Measurements from ENCODE around the gene PRR23C.
"Not testable (repeated sequence)": the region's sequence is repeated elsewhere in the genome, so short reads cannot be mapped to it uniquely, and the experiment has no call there.

The PRR23C gene

GRCh38 chr3:139043554-139044365, 932 bp downstream of the PRR23C start:
- TF ChIP-seq EZH2 (IDR thresholded peaks at IDR 0.05) = no peak
- TF ChIP-seq FOXP2 (optimal IDR thresholded peaks at IDR 0.05; ENCODE audit: control extremely low read depth, extremely low read length, insufficient read depth) = no peak
- no peak for TF ChIP-seq POLR2AphosphoS5 (IDR thresholded peaks at IDR 0.05; ENCODE audit: borderline replicate concordance, low read depth, low read length)
- no peak overlapping the region for H3K9ac ChIP-seq (ENCODE audit: insufficient read length)
- no peak overlapping the region for H3K4me3 ChIP-seq
- H3K27ac ChIP-seq = no peak overlapping the region
- no peaks in the 10 kb centered on the region for H3K9me3 ChIP-seq (ENCODE audit: low read depth, low read length)
- DNase-seq (ENCODE audit: low read depth, low spot score) = no peak
- H3K36me3 ChIP-seq (ENCODE audit: insufficient read depth, low read length) = no peaks in the 10 kb centered on the region

- no peak overlapping the region for H3K9ac ChIP-seq (ENCODE audit: insufficient read length)
- no peaks in the 10 kb centered on the region for H3K36me3 ChIP-seq (ENCODE audit: insufficient read depth, low read length)
- H3K9me3 ChIP-seq (ENCODE audit: low read depth, low read length) = no peaks in the 10 kb centered on the region
- no peak overlapping the region for H3K27ac ChIP-seq
- no peak for DNase-seq (ENCODE audit: low read depth, low spot score)
- no peak for TF ChIP-seq FOXP2 (optimal IDR thresholded peaks at IDR 0.05; ENCODE audit: control extremely low read depth, extremely low read length, insufficient read depth)
- no peak for TF ChIP-seq POLR2AphosphoS5 (IDR thresholded peaks at IDR 0.05; ENCODE audit: borderline replicate concordance, low read depth, low read length)
- no peak for TF ChIP-seq EZH2 (IDR thresholded peaks at IDR 0.05)
- no peak overlapping the region for H3K4me3 ChIP-seq
Measured at GRCh38 chr3:139037478-139037877, 7.2 kb downstream of the PRR23C start.

- Histone ChIP-seq H3K27ac (no peak overlapping the region), H3K36me3 (ENCODE audit: insufficient read depth, low read length) (no peaks in the 10 kb centered on the region), H3K4me3 (no peak overlapping the region), H3K9ac (ENCODE audit: insufficient read length) (no peak overlapping the region), H3K9me3 (ENCODE audit: low read depth, low read length) (no peaks in the 10 kb centered on the region)
- no peak for DNase-seq (ENCODE audit: low read depth, low spot score)
- TF ChIP-seq FOXP2 (optimal IDR thresholded peaks at IDR 0.05; ENCODE audit: control extremely low read depth, extremely low read length, insufficient read depth) (no peak), EZH2 (IDR thresholded peaks at IDR 0.05) (no peak), POLR2AphosphoS5 (IDR thresholded peaks at IDR 0.05; ENCODE audit: borderline replicate concordance, low read depth, low read length) (no peak)
Measured at GRCh38 chr3:139032326-139033002, 12.2 kb downstream of the PRR23C start.

GRCh38 chr3:139030576-139030975, 14.1 kb downstream of the PRR23C start:
- not testable (repeated sequence) for H3K9me3 ChIP-seq (ENCODE audit: low read depth, low read length); H3K27ac ChIP-seq; H3K9ac ChIP-seq (ENCODE audit: insufficient read length); H3K36me3 ChIP-seq (ENCODE audit: insufficient read depth, low read length); DNase-seq (ENCODE audit: low read depth, low spot score); H3K4me3 ChIP-seq

- no peaks in the 10 kb centered on the region for H3K36me3 ChIP-seq (ENCODE audit: insufficient read depth, low read length)
- H3K9me3 ChIP-seq (ENCODE audit: low read depth, low read length) = no peaks in the 10 kb centered on the region
- no peak overlapping the region for H3K9ac ChIP-seq (ENCODE audit: insufficient read length)
- TF ChIP-seq POLR2AphosphoS5 (IDR thresholded peaks at IDR 0.05; ENCODE audit: borderline replicate concordance, low read depth, low read length) = no peak
- no peak for TF ChIP-seq EZH2 (IDR thresholded peaks at IDR 0.05)
- TF ChIP-seq FOXP2 (optimal IDR thresholded peaks at IDR 0.05; ENCODE audit: control extremely low read depth, extremely low read length, insufficient read depth) = no peak
- H3K4me3 ChIP-seq = no peak overlapping the region
- no peak for DNase-seq (ENCODE audit: low read depth, low spot score)
- no peak overlapping the region for H3K27ac ChIP-seq
Measured at GRCh38 chr3:139024968-139025367, 19.7 kb downstream of the PRR23C start.

- Histone ChIP-seq H3K4me3 (no peak within 1 kb of the TSS), H3K9me3 (ENCODE audit: low read depth, low read length) (no peaks in the 10 kb centered on the region), H3K36me3 (ENCODE audit: insufficient read depth, low read length) (no peaks in the 10 kb centered on the region), H3K27ac (no peak within 1 kb of the TSS), H3K9ac (ENCODE audit: insufficient read length) (no peak within 1 kb of the TSS)
- no peak for DNase-seq (ENCODE audit: low read depth, low spot score)
- TF ChIP-seq POLR2AphosphoS5 (IDR thresholded peaks at IDR 0.05; ENCODE audit: borderline replicate concordance, low read depth, low read length) (no peak), EZH2 (IDR thresholded peaks at IDR 0.05) (no peak), FOXP2 (optimal IDR thresholded peaks at IDR 0.05; ENCODE audit: control extremely low read depth, extremely low read length, insufficient read depth) (no peak)
Measured at GRCh38 chr3:139020868-139021234, 23.8 kb downstream of the PRR23C start, which contains the start of gene PRR23B. PRR23B (minus strand) TSS chr3:139020926; CDS start chr3:139020661, 265 bp downstream.

GRCh38 chr3:139020036-139020867, 24.4 kb downstream of the PRR23C start:
- no peak for DNase-seq (ENCODE audit: low read depth, low spot score)
- Histone ChIP-seq H3K27ac (no peak overlapping the region), H3K36me3 (ENCODE audit: insufficient read depth, low read length) (no peaks in the 10 kb centered on the region), H3K9ac (ENCODE audit: insufficient read length) (no peak overlapping the region), H3K4me3 (no peak overlapping the region), H3K9me3 (ENCODE audit: low read depth, low read length) (no peaks in the 10 kb centered on the region)
- no peak for TF ChIP-seq FOXP2 (optimal IDR thresholded peaks at IDR 0.05; ENCODE audit: control extremely low read depth, extremely low read length, insufficient read depth)
- TF ChIP-seq EZH2 (IDR thresholded peaks at IDR 0.05) = no peak
- no peak for TF ChIP-seq POLR2AphosphoS5 (IDR thresholded peaks at IDR 0.05; ENCODE audit: borderline replicate concordance, low read depth, low read length)

- H3K36me3 ChIP-seq (ENCODE audit: insufficient read depth, low read length) = no peaks in the 10 kb centered on the region
- no peak overlapping the region for H3K4me3 ChIP-seq
- H3K27ac ChIP-seq = no peak overlapping the region
- DNase-seq (ENCODE audit: low read depth, low spot score) = no peak
- TF ChIP-seq EZH2 (IDR thresholded peaks at IDR 0.05) = no peak
- no peak for TF ChIP-seq FOXP2 (optimal IDR thresholded peaks at IDR 0.05; ENCODE audit: control extremely low read depth, extremely low read length, insufficient read depth)
- TF ChIP-seq POLR2AphosphoS5 (IDR thresholded peaks at IDR 0.05; ENCODE audit: borderline replicate concordance, low read depth, low read length) = no peak
- no peak overlapping the region for H3K9ac ChIP-seq (ENCODE audit: insufficient read length)
- no peaks in the 10 kb centered on the region; the same call in 1 of the 2 replicates for H3K9me3 ChIP-seq (ENCODE audit: low read depth, low read length)
Measured at GRCh38 chr3:139016430-139017048, 28.2 kb downstream of the PRR23C start.
